Activated naive CD8-positive, alpha-beta T cell (primary cell): Measurements from ENCODE around the gene AHRR.
A peak's percentile ranks its signal among the peaks of the same experiment; 100 is the strongest.
"Not testable (repeated sequence)": the region's sequence is repeated elsewhere in the genome, so short reads cannot be mapped to it uniquely, and the experiment has no call there.

Experiments used
- H3K27ac Mint-ChIP-seq: one replicate; pipeline ENCODE4 v1.8.0; 2021; ENCODE audit warnings: mixed read lengths
- H3K27me3 Mint-ChIP-seq: one replicate; pipeline ENCODE4 v1.8.0; 2021; ENCODE audit warnings: mixed read lengths
- H3K36me3 Mint-ChIP-seq: one replicate; pipeline ENCODE4 v1.8.0; 2021; ENCODE audit warnings: mixed read lengths
- H3K4me1 Mint-ChIP-seq: one replicate; pipeline ENCODE4 v1.8.0; 2021; ENCODE audit warnings: low read depth, mixed read lengths
- H3K4me3 Mint-ChIP-seq: one replicate; pipeline ENCODE4 v1.8.0; 2021; ENCODE audit warnings: mild to moderate bottlenecking, mixed read lengths
- H3K9me3 Mint-ChIP-seq: one replicate; pipeline ENCODE4 v1.8.0; 2021; ENCODE audit warnings: low read depth, mixed read lengths

The AHRR gene

DNA sequence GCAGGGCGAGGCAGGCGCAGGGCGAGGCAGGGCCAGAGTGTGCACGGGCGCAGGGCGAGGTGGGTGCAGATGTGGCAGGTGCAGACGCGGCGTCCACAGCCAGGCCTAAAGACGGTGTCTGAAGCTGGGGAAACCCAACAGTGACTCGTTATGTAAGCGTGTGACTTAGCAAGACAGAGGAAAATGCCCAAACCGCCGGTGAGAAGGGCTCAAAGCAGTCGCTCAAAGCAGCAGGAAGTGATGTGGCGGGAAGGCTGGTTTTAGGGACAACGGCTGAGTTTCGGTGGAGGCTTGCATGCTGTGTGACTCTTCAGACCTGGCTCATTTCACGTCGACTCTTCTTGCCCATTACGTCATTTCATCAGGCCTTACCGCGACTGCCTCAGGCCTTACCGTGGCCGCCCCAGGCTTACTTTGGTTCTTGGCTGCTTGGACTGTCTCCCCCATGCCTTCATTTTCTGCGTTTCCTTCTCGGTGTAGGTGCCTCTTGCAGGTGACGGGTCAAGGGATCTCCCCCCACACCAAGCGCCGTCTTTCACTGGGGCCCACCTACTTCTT is 71.0 kb downstream of the AHRR start:
- H3K27ac Mint-ChIP-seq = peak overlapping the region; percentile 99
- H3K9me3 Mint-ChIP-seq = no peaks in the 10 kb centered on the region
- H3K27me3 Mint-ChIP-seq = no peaks in the 10 kb centered on the region
- H3K4me1 Mint-ChIP-seq = peaks cover 30% of the 10 kb centered on the region
- H3K36me3 Mint-ChIP-seq = no peaks in the 10 kb centered on the region
- peak overlapping the region; percentile 85 for H3K4me3 Mint-ChIP-seq

DNA sequence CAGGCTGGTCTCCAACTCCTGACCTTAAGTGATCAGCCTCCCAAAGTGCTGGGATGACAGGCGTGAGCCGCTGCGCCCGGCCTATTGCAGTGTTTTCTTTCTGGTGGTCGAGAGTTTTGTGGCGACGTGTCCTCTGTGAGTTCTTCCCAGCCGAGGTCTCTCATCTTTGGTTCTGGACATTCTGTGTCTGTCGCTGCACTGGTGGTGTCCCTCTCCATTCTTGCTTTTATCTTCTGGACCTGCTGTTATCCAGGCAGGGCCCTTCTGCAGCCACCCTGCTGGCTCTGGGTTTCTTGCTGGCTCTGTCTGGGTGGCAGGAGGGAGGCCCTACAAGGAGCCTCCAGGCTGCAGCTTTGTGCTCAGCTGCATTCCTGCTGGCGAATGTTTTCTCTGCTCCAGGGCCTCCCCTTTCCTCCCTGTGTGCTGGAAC is 72.3 kb downstream of the AHRR start:
- no peaks in the 10 kb centered on the region for H3K9me3 Mint-ChIP-seq
- no peaks in the 10 kb centered on the region for H3K36me3 Mint-ChIP-seq
- H3K27me3 Mint-ChIP-seq = no peaks in the 10 kb centered on the region
- peaks cover 30% of the 10 kb centered on the region for H3K4me1 Mint-ChIP-seq
- H3K27ac Mint-ChIP-seq = peak overlapping the region; percentile 99
- peak overlapping the region; percentile 44 for H3K4me3 Mint-ChIP-seq

- no peak overlapping the region for H3K4me3 Mint-ChIP-seq
- H3K27ac Mint-ChIP-seq = peak overlapping the region; percentile 68
- no peaks in the 10 kb centered on the region for H3K36me3 Mint-ChIP-seq
- H3K4me1 Mint-ChIP-seq = peaks cover 34% of the 10 kb centered on the region
- no peaks in the 10 kb centered on the region for H3K27me3 Mint-ChIP-seq
- no peaks in the 10 kb centered on the region for H3K9me3 Mint-ChIP-seq
These were observed 73.2 kb downstream of the AHRR start for GRCh38 chr5:394671-395155.

- H3K9me3 Mint-ChIP-seq = no peaks in the 10 kb centered on the region
- no peak overlapping the region for H3K4me3 Mint-ChIP-seq
- H3K36me3 Mint-ChIP-seq = no peaks in the 10 kb centered on the region
- peaks cover 37% of the 10 kb centered on the region for H3K4me1 Mint-ChIP-seq
- peaks cover under 1% of the 10 kb centered on the region for H3K27me3 Mint-ChIP-seq
- peak overlapping the region; percentile 72 for H3K27ac Mint-ChIP-seq
These were observed 73.8 kb downstream of the AHRR start for GRCh38 chr5:395156-395920.

DNA sequence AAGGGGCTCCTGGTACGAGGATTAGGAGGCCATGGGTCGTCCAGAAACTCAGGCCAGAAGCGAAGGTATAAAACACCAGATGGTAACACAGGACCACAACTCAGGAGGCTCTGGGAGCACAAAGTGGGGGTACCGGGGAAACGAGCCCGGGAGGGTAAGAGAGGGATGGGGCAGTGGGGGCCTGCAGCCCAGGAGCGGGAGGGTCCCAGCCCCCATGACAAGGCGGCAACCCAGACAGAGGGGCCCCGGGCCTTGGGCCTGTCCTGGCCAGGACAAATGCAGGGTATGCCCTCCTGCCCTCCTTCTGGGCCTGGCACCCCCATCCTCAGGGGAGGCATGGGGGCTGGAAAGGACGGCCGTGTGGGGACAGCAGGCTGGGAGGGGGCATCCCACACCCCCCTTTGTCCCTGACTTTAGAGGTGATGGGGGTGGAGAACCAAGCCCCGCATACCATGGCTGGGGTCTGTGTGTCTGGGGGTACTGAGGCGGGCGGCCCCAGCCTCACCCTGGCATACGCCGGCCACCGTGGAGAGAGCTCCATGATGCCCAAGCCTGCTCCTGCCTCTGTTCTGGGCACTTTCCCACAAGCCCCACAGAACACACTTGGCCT is 74.5 kb downstream of the AHRR start:
- H3K27ac Mint-ChIP-seq = peak overlapping the region; percentile 72

DNA sequence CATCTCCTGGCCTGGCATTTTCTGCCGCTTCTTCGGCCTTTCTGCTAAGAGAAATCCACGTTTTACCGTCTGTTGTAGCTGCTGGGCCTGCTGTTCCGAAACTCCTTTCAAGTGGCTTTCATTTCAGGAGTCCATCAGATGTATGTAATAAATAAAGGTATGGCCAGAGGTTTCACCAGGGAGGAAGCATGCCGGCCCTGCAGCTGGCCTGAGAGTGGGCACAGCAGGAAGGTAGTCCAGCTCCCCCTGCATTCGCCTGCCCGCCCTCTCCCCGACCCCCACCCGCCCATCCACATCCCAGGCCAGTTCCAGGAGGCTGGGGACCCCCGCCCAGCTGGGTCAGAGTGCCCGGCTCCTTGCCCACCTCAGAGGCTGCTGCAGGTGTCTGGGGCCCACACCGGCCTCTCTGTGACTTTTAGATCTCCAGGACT is 75.0 kb downstream of the AHRR start:
- H3K27ac Mint-ChIP-seq = peak overlapping the region; percentile 41

More for the DNA sequence above, 74.5 kb downstream of the AHRR start:
- Mint-ChIP-seq H3K4me1 (peaks cover 34% of the 10 kb centered on the region), H3K4me3 (no peak overlapping the region), H3K9me3 (no peaks in the 10 kb centered on the region), H3K36me3 (no peaks in the 10 kb centered on the region), H3K27me3 (peaks cover 3% of the 10 kb centered on the region)

GRCh38 chr5:398141-398474 is 76.6 kb downstream of the AHRR start:
- H3K4me1 Mint-ChIP-seq = peaks cover 26% of the 10 kb centered on the region
- not testable (repeated sequence) for H3K27me3 Mint-ChIP-seq, H3K36me3 Mint-ChIP-seq, H3K4me3 Mint-ChIP-seq, H3K27ac Mint-ChIP-seq, H3K9me3 Mint-ChIP-seq

More for the DNA sequence above, 75.0 kb downstream of the AHRR start:
- H3K9me3 Mint-ChIP-seq = no peaks in the 10 kb centered on the region
- H3K36me3 Mint-ChIP-seq = no peaks in the 10 kb centered on the region
- H3K4me3 Mint-ChIP-seq = no peak overlapping the region
- peaks cover 4% of the 10 kb centered on the region for H3K27me3 Mint-ChIP-seq
- peaks cover 33% of the 10 kb centered on the region for H3K4me1 Mint-ChIP-seq

GRCh38 chr5:398475-399295 is 77.2 kb downstream of the AHRR start:
- Mint-ChIP-seq H3K36me3 (no peaks in the 10 kb centered on the region), H3K4me3 (no peak overlapping the region), H3K9me3 (no peaks in the 10 kb centered on the region), H3K4me1 (peaks cover 21% of the 10 kb centered on the region), H3K27me3 (peaks cover 9% of the 10 kb centered on the region), H3K27ac (peak overlapping the region; percentile 92)

- H3K27me3 Mint-ChIP-seq = peaks cover 9% of the 10 kb centered on the region
- peak overlapping the region; percentile 60 for H3K4me3 Mint-ChIP-seq
- H3K27ac Mint-ChIP-seq = peak overlapping the region; percentile 92
- no peaks in the 10 kb centered on the region for H3K36me3 Mint-ChIP-seq
- H3K4me1 Mint-ChIP-seq = peaks cover 17% of the 10 kb centered on the region
- no peaks in the 10 kb centered on the region for H3K9me3 Mint-ChIP-seq
These were observed 78.1 kb downstream of the AHRR start for GRCh38 chr5:399296-400281.

DNA sequence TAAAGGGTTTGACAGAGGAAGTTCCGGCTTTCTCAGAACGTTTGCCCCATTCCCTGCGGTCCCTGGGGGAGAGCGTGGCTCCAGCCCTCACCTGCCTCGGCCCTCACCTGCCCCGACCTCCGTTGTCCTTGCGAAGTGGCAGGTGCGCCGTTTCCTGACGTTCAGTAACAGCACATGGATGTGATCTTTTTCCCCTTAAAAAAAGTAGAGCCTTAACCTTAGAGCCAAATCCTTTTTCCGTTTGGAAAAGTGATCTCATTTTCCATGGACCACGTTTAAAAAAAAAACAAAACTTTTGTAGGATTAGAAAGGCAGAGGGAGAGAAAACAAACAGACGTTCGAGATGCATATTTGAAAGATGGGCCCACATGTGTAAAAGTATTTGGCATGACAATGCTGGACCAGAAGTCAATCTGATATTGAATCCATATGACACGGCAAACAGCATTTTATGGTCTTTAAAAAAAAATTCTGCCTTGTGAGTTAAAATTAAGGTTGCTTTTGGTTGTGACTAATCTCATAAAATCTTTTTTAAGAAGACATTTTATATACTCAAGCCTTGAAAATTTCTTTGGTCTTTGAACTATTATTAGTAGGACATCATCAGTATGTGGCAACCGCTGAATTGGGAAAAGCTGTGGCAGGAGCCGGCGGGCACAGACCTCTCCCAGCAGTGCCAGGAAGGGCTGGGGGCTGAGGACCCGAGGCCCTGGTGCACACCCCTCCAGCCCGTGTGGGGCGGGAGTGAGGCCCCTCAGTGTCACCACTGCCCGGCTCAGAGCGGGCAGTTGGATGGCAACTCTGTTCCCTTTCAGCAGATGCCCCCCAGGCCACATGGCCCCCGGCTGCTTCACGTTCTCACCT is 79.0 kb downstream of the AHRR start:
- H3K36me3 Mint-ChIP-seq = no peaks in the 10 kb centered on the region
- H3K27me3 Mint-ChIP-seq = peaks cover 9% of the 10 kb centered on the region
- peaks cover 17% of the 10 kb centered on the region for H3K4me1 Mint-ChIP-seq
- no peaks in the 10 kb centered on the region for H3K9me3 Mint-ChIP-seq
- H3K4me3 Mint-ChIP-seq = peak overlapping the region; percentile 60
- H3K27ac Mint-ChIP-seq = peak overlapping the region; percentile 92

GRCh38 chr5:401146-402034 is 79.9 kb downstream of the AHRR start:
- no peaks in the 10 kb centered on the region for H3K36me3 Mint-ChIP-seq
- peak overlapping the region; percentile 13 for H3K27ac Mint-ChIP-seq
- H3K4me1 Mint-ChIP-seq = peaks cover 17% of the 10 kb centered on the region
- H3K27me3 Mint-ChIP-seq = peaks cover 9% of the 10 kb centered on the region
- no peaks in the 10 kb centered on the region for H3K9me3 Mint-ChIP-seq
- no peak overlapping the region for H3K4me3 Mint-ChIP-seq

- H3K9me3 Mint-ChIP-seq, H3K27me3 Mint-ChIP-seq, H3K36me3 Mint-ChIP-seq, H3K4me3 Mint-ChIP-seq: not testable (repeated sequence)
- Mint-ChIP-seq H3K4me1 (peaks cover 17% of the 10 kb centered on the region), H3K27ac (peak overlapping the region; percentile 13)
These were observed 80.7 kb downstream of the AHRR start for GRCh38 chr5:402219-402614.
